GM12878 (cell line): ENCODE data around the gene WFS1.

Experiments used
- CBFB ChIP-seq: IDR thresholded peaks from 2 replicates; pipeline ENCODE4 v1.6.1; 2016; ENCODE audit warnings: antibody characterized with exemption, low read depth
- CTCF ChIP-seq, 3 experiments: IDR thresholded peaks in 2 of 3; conservative IDR thresholded peaks in 1 of 3; 2 replicates each; pipeline ENCODE4 v1.5.1; 2011; ENCODE audit warnings: low read depth in 3 of 3, low read length in 3 of 3, mild to moderate bottlenecking in 3 of 3, control low read depth in 2 of 3, moderate library complexity in 2 of 3, inconsistent platforms in 1 of 3, mixed read lengths in 1 of 3; ENCODE audit not compliant: control insufficient read depth in 2 of 3, insufficient read depth in 1 of 3; ENCODE audit errors: extremely low read depth in 1 of 3
- KAT2A ChIP-seq: conservative IDR thresholded peaks from 2 replicates; pipeline ENCODE4 v1.6.1; 2011; ENCODE audit warnings: low read depth, low read length; ENCODE audit not compliant: control insufficient read depth
- KDM1A ChIP-seq: fragments of 200-600 bp; sonication (generic); IDR thresholded peaks from 2 replicates; pipeline ENCODE4 v1.6.1; 2016; ENCODE audit warnings: borderline replicate concordance
- POLR2A ChIP-seq: IDR thresholded peaks from 2 replicates; pipeline ENCODE4 v1.6.1; 2011; ENCODE audit warnings: low read depth, mild to moderate bottlenecking, low read length
- POLR2AphosphoS5 ChIP-seq: IDR thresholded peaks from 2 replicates; pipeline ENCODE4 v1.6.1; 2011; ENCODE audit warnings: mild to moderate bottlenecking, low read length, inconsistent platforms
- SUZ12 ChIP-seq: fragments of 200-600 bp; sonication (generic); IDR thresholded peaks from one replicate; pipeline ENCODE4 v1.6.1; 2018; ENCODE audit warnings: antibody characterized with exemption, mild to moderate bottlenecking; ENCODE audit not compliant: unreplicated experiment
- TF ChIP-seq, protein P1 (sequence below): IDR thresholded peaks from 2 replicates; pipeline ENCODE4 v1.6.1; 2012; ENCODE audit warnings: low read depth, low read length, improper control_type of control experiment

- TF ChIP-seq CTCF (IDR thresholded peaks at IDR 0.05 in 2 of 3, conservative IDR thresholded peaks at IDR 0.05 in 1 of 3; ENCODE audit: control insufficient read depth in 2 of 3, extremely low read depth in 1 of 3, insufficient read depth in 1 of 3, low read depth in 3 of 3, low read length in 3 of 3) (no peak), POLR2A (no peak), POLR2AphosphoS5 (no peak), SUZ12 (no peak), CBFB (no peak), KAT2A (no peak), KDM1A (no peak)
- TF ChIP-seq, protein P1, sequence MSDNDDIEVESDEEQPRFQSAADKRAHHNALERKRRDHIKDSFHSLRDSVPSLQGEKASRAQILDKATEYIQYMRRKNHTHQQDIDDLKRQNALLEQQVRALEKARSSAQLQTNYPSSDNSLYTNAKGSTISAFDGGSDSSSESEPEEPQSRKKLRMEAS, result no peak
Observed at GRCh38 chr4:6281436-6282313, 12.0 kb downstream of the WFS1 start.
